Suprapubic skin (tissue), 4 donors: ENCODE results near the gene GRP.

ENCODE experiments used
- POLR2A ChIP-seq, 2 donors: fragments of 450-650 bp; IDR thresholded peaks; one replicate each; pipeline ENCODE4 v1.6.1; 2017; ENCODE audit warnings: antibody characterized with exemption in 2 of 2, mild to moderate bottlenecking in 2 of 2, moderate library complexity in 2 of 2
- POLR2AphosphoS5 ChIP-seq, 3 donors: sonication (generic); formaldehyde crosslinking; IDR thresholded peaks; one replicate each; pipeline ENCODE4 v1.6.1; 2017; ENCODE audit warnings: antibody characterized with exemption in 3 of 3
- TF ChIP-seq, protein P1 (sequence below), 2 donors: fragments of 200-600 bp in 1 of 2; fragments of 450-650 bp in 1 of 2; sonication (generic) in 1 of 2; IDR thresholded peaks; one replicate each; pipeline ENCODE4 v1.5.1; 2016 to 2019; ENCODE audit warnings: antibody characterized with exemption in 2 of 2, mild to moderate bottlenecking in 1 of 2, moderate library complexity in 1 of 2

- TF ChIP-seq POLR2A (IDR thresholded peaks at IDR 0.05) (no peak), POLR2AphosphoS5 (IDR thresholded peaks at IDR 0.05) (no peak)
- TF ChIP-seq, protein P1, sequence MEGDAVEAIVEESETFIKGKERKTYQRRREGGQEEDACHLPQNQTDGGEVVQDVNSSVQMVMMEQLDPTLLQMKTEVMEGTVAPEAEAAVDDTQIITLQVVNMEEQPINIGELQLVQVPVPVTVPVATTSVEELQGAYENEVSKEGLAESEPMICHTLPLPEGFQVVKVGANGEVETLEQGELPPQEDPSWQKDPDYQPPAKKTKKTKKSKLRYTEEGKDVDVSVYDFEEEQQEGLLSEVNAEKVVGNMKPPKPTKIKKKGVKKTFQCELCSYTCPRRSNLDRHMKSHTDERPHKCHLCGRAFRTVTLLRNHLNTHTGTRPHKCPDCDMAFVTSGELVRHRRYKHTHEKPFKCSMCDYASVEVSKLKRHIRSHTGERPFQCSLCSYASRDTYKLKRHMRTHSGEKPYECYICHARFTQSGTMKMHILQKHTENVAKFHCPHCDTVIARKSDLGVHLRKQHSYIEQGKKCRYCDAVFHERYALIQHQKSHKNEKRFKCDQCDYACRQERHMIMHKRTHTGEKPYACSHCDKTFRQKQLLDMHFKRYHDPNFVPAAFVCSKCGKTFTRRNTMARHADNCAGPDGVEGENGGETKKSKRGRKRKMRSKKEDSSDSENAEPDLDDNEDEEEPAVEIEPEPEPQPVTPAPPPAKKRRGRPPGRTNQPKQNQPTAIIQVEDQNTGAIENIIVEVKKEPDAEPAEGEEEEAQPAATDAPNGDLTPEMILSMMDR (IDR thresholded peaks at IDR 0.05) = no peak
Observed at GRCh38 chr18:59269563-59270119, 49.7 kb downstream of the GRP start.
